ENCODE measurements around the gene PRKAR1B. TPM values are rescaled to one million over a fixed set of nuclear protein-coding genes. Genes with fewer than 3 reads are reported as not detected.

The PRKAR1B gene
- total RNA-seq, 4 donors from 2014 or later, result 8.2 to 12.3 (median 10.5) TPM

DNA sequence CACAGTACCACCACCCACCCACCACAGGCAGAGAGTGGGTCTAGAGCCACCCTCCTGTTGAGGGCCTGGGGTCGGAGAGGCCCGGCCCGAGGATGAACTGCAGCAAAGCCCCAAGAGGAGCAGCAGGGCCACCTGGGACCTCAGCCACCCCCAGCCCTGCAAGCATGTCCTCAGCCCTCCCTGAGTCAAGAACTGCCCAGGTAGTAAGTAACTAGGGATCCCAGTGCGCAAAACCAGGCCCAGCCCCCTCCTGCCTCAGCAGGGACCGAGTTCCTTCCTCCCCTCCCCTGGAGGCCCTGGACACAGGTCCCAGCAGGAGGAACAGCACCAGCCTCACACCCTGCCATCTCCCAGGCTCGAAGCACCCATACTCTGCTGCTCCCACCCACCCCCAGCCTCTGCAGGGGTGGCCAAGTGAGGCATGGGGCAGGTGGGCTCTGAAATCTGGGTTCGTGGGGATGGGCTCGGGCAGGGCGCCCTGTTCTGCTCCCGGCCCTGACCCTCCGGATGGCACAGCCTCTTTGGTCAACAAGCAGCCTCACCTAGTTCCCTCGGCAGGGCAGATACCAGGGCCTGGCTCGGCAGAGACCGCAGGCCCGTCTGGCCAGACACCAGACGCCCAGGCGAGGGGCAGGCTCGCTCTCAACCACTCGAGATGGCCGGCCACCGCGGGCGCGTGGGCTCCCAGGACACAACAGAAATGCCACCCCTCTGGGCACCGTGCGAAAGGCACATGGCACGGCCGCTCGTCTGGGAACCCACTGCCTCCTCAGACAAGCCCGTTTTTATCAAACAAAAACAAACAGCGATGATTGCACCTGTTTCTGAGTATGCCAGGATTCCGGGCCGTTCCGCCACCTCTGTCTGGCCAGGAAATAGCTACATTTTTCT, 222.6 kb downstream of the PRKAR1B start:
- Histone ChIP-seq H3K4me3 (no peak overlapping the region), H3K27me3 (no peaks in the 10 kb centered on the region), H3K4me1 (peaks cover 11% of the 10 kb centered on the region), H3K36me3 (peaks cover 33% of the 10 kb centered on the region), H3K9me3 (no peaks in the 10 kb centered on the region), H3K27ac (no peak overlapping the region)
- TF ChIP-seq POLR2AphosphoS5 (IDR thresholded peaks at IDR 0.05) (no peak), CTCF (IDR thresholded peaks at IDR 0.05) (no peak), POLR2A (IDR thresholded peaks at IDR 0.05) (no peak), EP300 (IDR thresholded peaks at IDR 0.05) (no peak)
- DNase-seq (ENCODE audit: low spot score in 2 of 2), result peak in 1 of 2 donors; percentile 56
- 83% methylated on average over 8 of the region's 34 CpGs for WGBS

DNA sequence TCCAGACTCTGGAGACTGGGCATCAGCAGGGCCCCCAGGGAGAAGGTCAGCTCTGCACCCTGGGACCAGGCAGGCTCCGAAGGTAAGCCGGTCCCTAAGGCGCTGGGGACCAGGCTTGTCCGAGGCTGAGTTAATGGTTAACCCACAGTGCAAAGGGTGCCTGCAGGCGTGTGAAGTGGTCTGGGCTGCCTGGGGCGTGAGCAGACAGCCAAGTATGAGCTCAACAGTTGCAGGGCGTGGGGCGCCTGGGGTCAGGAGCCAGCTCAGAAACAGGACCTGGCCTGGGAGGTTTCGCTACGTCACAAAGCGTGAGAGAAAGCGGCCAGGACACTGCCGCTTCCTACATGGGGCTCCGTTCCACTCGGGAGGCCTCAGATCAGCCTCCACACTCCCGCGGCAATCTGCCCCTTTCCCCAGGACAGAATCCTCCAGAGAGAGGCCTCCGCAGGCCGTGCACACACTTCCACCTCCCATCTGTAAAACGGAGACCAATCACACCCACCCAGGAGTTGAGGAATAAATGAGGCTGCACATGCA, 223.4 kb downstream of the PRKAR1B start:
- H3K27me3 ChIP-seq, result no peaks in the 10 kb centered on the region
- peak in 1 of 2 donors; percentile 62 for DNase-seq (ENCODE audit: low spot score in 2 of 2)
- WGBS, result 59% methylated on average over 8 of the region's 20 CpGs
- peaks cover 11% of the 10 kb centered on the region for H3K4me1 ChIP-seq
- TF ChIP-seq POLR2AphosphoS5 (IDR thresholded peaks at IDR 0.05) (no peak), EP300 (IDR thresholded peaks at IDR 0.05) (no peak), POLR2A (IDR thresholded peaks at IDR 0.05) (no peak), CTCF (IDR thresholded peaks at IDR 0.05) (no peak)
- no peak overlapping the region for H3K27ac ChIP-seq
- H3K9me3 ChIP-seq, result no peaks in the 10 kb centered on the region
- H3K36me3 ChIP-seq, result peaks cover 37% of the 10 kb centered on the region
- H3K4me3 ChIP-seq, result no peak overlapping the region

DNA sequence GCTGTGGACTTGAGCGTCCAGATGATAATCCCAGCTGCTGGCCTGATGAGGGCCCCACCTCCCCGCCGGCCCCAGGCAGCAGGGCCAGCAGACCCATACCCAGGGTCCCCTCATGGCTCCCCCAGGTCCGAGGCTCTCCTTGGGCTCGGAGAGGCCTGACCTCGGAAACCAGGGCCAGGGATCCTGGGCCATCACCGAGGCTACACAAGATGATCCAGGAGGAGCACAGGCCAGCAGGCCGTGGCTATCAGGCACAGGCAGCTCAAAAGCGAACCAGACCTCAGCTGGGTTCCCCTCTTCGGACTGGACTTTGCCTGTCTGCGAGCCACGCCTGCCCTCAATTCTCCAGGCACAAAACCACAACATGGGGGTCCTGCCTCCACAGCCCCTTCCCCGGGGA, 224.8 kb downstream of the PRKAR1B start:
- Histone ChIP-seq H3K27me3 (no peaks in the 10 kb centered on the region), H3K36me3 (peaks cover 34% of the 10 kb centered on the region), H3K9me3 (no peaks in the 10 kb centered on the region), H3K27ac (no peak overlapping the region), H3K4me3 (no peak overlapping the region), H3K4me1 (peaks cover 11% of the 10 kb centered on the region)
- peak in 1 of 2 donors; percentile 40 for DNase-seq (ENCODE audit: low spot score in 2 of 2)
- 93% methylated on average over 3 of the region's 13 CpGs for WGBS
- TF ChIP-seq POLR2AphosphoS5 (IDR thresholded peaks at IDR 0.05), result no peak

GRCh38 chr7:501526-501925, 225.6 kb downstream of the PRKAR1B start:
- no peaks in the 10 kb centered on the region for H3K9me3 ChIP-seq
- WGBS, result 83% methylated on average over 7 of the region's 7 CpGs
- H3K36me3 ChIP-seq, result peaks cover 33% of the 10 kb centered on the region
- no peak for TF ChIP-seq EP300 (IDR thresholded peaks at IDR 0.05)
- TF ChIP-seq POLR2AphosphoS5 (IDR thresholded peaks at IDR 0.05), result no peak
- TF ChIP-seq POLR2A (IDR thresholded peaks at IDR 0.05), result no peak
- TF ChIP-seq CTCF (IDR thresholded peaks at IDR 0.05), result no peak
- DNase-seq (ENCODE audit: low spot score in 2 of 2), result peak in 1 of 2 donors; percentile 28
- H3K4me1 ChIP-seq, result peaks cover 15% of the 10 kb centered on the region
- H3K27me3 ChIP-seq, result no peaks in the 10 kb centered on the region
- H3K4me3 ChIP-seq, result no peak overlapping the region
- H3K27ac ChIP-seq, result no peak overlapping the region

DNA sequence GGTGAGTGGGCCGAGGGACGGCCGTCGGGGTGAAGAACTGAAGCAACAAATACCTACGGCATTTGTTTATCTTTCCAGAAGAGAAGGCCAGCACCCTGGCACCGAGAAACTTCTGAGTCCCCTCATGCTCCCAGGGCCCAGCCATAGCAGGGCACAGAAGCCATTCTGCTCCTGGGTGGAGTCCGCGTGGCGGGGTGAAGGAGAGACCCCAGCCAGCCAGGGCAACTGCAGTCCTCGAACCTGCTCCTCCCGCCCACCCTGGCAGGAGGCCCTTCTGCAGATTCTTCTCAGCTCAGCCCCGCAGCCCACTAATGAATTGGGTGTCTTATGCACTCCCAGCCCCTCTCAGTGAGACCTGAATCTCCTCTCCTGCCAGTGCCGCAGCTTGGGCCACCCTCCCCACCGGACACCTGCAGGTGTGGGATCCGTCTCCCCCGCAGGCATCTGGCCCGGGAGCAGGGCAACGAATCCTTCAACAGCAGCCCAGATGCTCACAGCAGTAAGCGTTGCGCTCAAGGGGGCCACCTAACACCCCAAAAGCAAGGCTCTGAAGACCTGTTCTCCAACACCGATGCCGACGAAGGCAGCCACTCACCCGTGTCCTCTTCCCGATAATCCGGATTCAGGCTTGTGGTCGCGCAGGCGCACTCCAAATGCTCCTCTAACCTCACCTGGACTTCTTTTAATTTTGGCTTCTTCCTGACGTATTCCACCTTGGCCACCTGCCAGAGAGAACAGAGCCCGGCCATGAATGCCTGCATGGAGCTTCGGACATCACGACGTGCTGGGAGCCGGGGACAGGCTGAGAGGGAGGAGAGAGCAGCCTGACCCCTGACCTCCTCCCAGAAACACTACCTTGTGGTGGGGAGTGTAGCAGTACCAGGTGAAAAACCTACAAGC, 226.3 kb downstream of the PRKAR1B start:
- TF ChIP-seq CTCF (IDR thresholded peaks at IDR 0.05) (no peak), POLR2AphosphoS5 (IDR thresholded peaks at IDR 0.05) (no peak), POLR2A (IDR thresholded peaks at IDR 0.05) (no peak), EP300 (IDR thresholded peaks at IDR 0.05) (no peak)
- Histone ChIP-seq H3K4me3 (no peak overlapping the region), H3K36me3 (peaks cover 33% of the 10 kb centered on the region), H3K4me1 (peaks cover 15% of the 10 kb centered on the region), H3K27me3 (no peaks in the 10 kb centered on the region), H3K27ac (no peak overlapping the region), H3K9me3 (no peaks in the 10 kb centered on the region)
- DNase-seq (ENCODE audit: low spot score in 2 of 2), result peak in 1 of 2 donors; percentile 47
- WGBS, result 95% methylated on average over 30 of the region's 35 CpGs
